HepG2 (cell line): ENCODE data around the gene ALOXE3. TPM values are rescaled to one million over a fixed set of nuclear protein-coding genes. Genes with fewer than 3 reads are reported as not detected.

ENCODE experiments used
- ZBTB33 ChIP-seq: sonication (generic); formaldehyde crosslinking; IDR thresholded peaks from 2 replicates; pipeline ENCODE4 v1.4.0; 2020; ENCODE audit warnings: missing genetic modification reagents
- ZNF574 ChIP-seq: sonication (generic); formaldehyde crosslinking; IDR thresholded peaks from 2 replicates; pipeline ENCODE4 v1.4.0; 2020; ENCODE audit warnings: missing genetic modification reagents
- ZNF607 ChIP-seq: sonication (generic); formaldehyde crosslinking; IDR thresholded peaks from 2 replicates; pipeline ENCODE4 v1.5.1; 2020; ENCODE audit warnings: missing genetic modification reagents, mild to moderate bottlenecking, borderline replicate concordance
- ZSCAN21 ChIP-seq: sonication (generic); formaldehyde crosslinking; IDR thresholded peaks from 2 replicates; pipeline ENCODE4 v1.8.0; 2022; ENCODE audit warnings: mild to moderate bottlenecking, missing genetic modification reagents, moderate library complexity, borderline replicate concordance
- polyA plus RNA-seq, 8 experiments: library from polyadenylated mRNA; depleted of rRNA in 3 of 8; stranded (reverse) in 7 of 8; unstranded in 1 of 8; fragments of >200 nt; fragmentation: Illumina TruSeq in 4 of 8; extraction: Trizol in 4 of 8; gene quantifications; 2 replicates each; pipeline versions ENCODE4 v1.2.1 to v1.2.3, GENCODE V29; 2011 to 2016; ENCODE audit warnings: low read depth in 4 of 8, missing spikeins in 1 of 8, mixed read lengths in 1 of 8; ENCODE audit not compliant: insufficient read depth in 1 of 8
- total RNA-seq, 5 experiments: library from RNA; depleted of rRNA; stranded (reverse); fragments of >200 nt; fragmentation: Illumina TruSeq; extraction: Trizol; gene quantifications; 2 replicates each; pipeline ENCODE4 v1.2.3, GENCODE V29; 2016; ENCODE audit warnings: low read depth in 1 of 5

The ALOXE3 gene
- total and polyA plus RNA-seq, 2 of the 13 experiments (the other 11 are each of a cell fraction or from before 2014, with no cell fraction given): 0.07 TPM; not detected in 1

- peak; percentile 34; the same call in 1 of the 2 replicates for TF ChIP-seq ZNF574 (CRISPR knock-in tag)
- TF ChIP-seq ZSCAN21 (CRISPR knock-in tag): peak; percentile 23; the same call in 1 of the 2 replicates
- TF ChIP-seq ZBTB33 (CRISPR knock-in tag): peak; percentile 48; the same call in 1 of the 2 replicates
- no peak for TF ChIP-seq ZNF607 (CRISPR knock-in tag)
Observed at GRCh38 chr17:8119581-8120519, 1.5 kb upstream of the ALOXE3 start (continued).
